H9 (cell line): ENCODE results near the gene RBM48. TPM values are rescaled to one million over a fixed set of nuclear protein-coding genes. Genes with fewer than 3 reads are reported as not detected.

ENCODE experiments used
- DNase-seq: peaks from one replicate; pipeline ENCODE4 v3.0.0-alpha.2; 2017
- H2AFZ ChIP-seq: one replicate; pipeline ENCODE4 v1.6.1; 2013; ENCODE audit warnings: mild to moderate bottlenecking, low read length, control low read depth, moderate library complexity
- H2AK5ac ChIP-seq: 2 replicates; pipeline ENCODE4 v1.6.1; 2013; ENCODE audit warnings: low read length, control low read depth, mixed read lengths; ENCODE audit not compliant: insufficient read length
- H2BK120ac ChIP-seq: one replicate; pipeline ENCODE4 v1.6.1; 2013; ENCODE audit warnings: low read depth, mild to moderate bottlenecking, low read length, control low read depth, inconsistent platforms; ENCODE audit not compliant: poor library complexity, severe bottlenecking
- H2BK12ac ChIP-seq: 2 replicates; pipeline ENCODE4 v1.6.1; 2013; ENCODE audit warnings: low read length, control low read depth, mixed read lengths, low read depth; ENCODE audit not compliant: insufficient read length
- H2BK15ac ChIP-seq: 2 replicates; pipeline ENCODE4 v1.6.1; 2013; ENCODE audit warnings: low read depth, low read length, control low read depth
- H2BK20ac ChIP-seq: one replicate; pipeline ENCODE4 v1.6.1; 2013; ENCODE audit warnings: low read depth, mild to moderate bottlenecking, low read length, control low read depth, inconsistent platforms; ENCODE audit not compliant: poor library complexity, severe bottlenecking
- H2BK5ac ChIP-seq: 2 replicates; pipeline ENCODE4 v1.6.1; 2013; ENCODE audit warnings: low read length, control low read depth, mixed read lengths; ENCODE audit not compliant: insufficient read length
- H3K14ac ChIP-seq: 2 replicates; pipeline ENCODE4 v1.6.1; 2013; ENCODE audit warnings: low read length, control low read depth; ENCODE audit not compliant: insufficient read depth
- H3K18ac ChIP-seq: 2 replicates; pipeline ENCODE4 v1.6.1; 2013; ENCODE audit warnings: low read depth, mild to moderate bottlenecking, mixed read lengths, low read length, control low read depth; ENCODE audit not compliant: insufficient read length
- H3K23ac ChIP-seq: 2 replicates; pipeline ENCODE4 v1.6.1; 2013; ENCODE audit warnings: low read length, control low read depth, mixed read lengths, low read depth; ENCODE audit not compliant: insufficient read length
- H3K23me2 ChIP-seq: 2 replicates; pipeline ENCODE4 v1.6.1; 2013; ENCODE audit warnings: low read depth, mild to moderate bottlenecking, mixed read lengths, low read length, control low read depth; ENCODE audit not compliant: insufficient read length, poor library complexity, severe bottlenecking
- H3K27ac ChIP-seq: 2 replicates; pipeline ENCODE4 v1.5.1; 2013; ENCODE audit warnings: low read length, control low read depth, mixed read lengths, low read depth; ENCODE audit not compliant: insufficient read length
- H3K27me3 ChIP-seq: 2 replicates; pipeline ENCODE4 v1.6.1; 2013; ENCODE audit warnings: low read length, control low read depth, inconsistent platforms; ENCODE audit not compliant: insufficient read depth
- H3K4ac ChIP-seq: 2 replicates; pipeline ENCODE4 v1.6.1; 2013; ENCODE audit warnings: low read depth, mild to moderate bottlenecking, control low read depth, inconsistent platforms, low read length, moderate library complexity
- H3K4me1 ChIP-seq: 2 replicates; pipeline ENCODE4 v1.6.1; 2013; ENCODE audit warnings: low read length, control low read depth, inconsistent platforms; ENCODE audit not compliant: insufficient read depth
- H3K4me2 ChIP-seq: 2 replicates; pipeline ENCODE4 v1.6.1; 2013; ENCODE audit warnings: low read length, control low read depth, mixed read lengths; ENCODE audit not compliant: insufficient read length, insufficient read depth
- H3K56ac ChIP-seq: 2 replicates; pipeline ENCODE4 v1.6.1; 2013; ENCODE audit warnings: low read depth, mild to moderate bottlenecking, mixed read lengths, low read length, control low read depth; ENCODE audit not compliant: insufficient read length
- H3K79me1 ChIP-seq: 2 replicates; pipeline ENCODE4 v1.6.1; 2013; ENCODE audit warnings: low read depth, mild to moderate bottlenecking, moderate library complexity, low read length, control low read depth, inconsistent platforms; ENCODE audit not compliant: insufficient read depth, poor library complexity, severe bottlenecking
- H3K79me2 ChIP-seq: 2 replicates; pipeline ENCODE4 v1.6.1; 2013; ENCODE audit warnings: low read length, control low read depth, inconsistent platforms; ENCODE audit not compliant: insufficient read depth
- H3K9ac ChIP-seq: 2 replicates; pipeline ENCODE4 v1.6.1; 2013; ENCODE audit warnings: low read length, control low read depth, mixed read lengths; ENCODE audit not compliant: insufficient read length; ENCODE audit errors: extremely low read depth
- H3K9me3 ChIP-seq: one replicate; pipeline ENCODE4 v1.6.1; 2013; ENCODE audit warnings: low read depth, low read length, inconsistent platforms; ENCODE audit not compliant: control insufficient read depth
- H3T11ph ChIP-seq: one replicate; pipeline ENCODE4 v1.6.1; 2013; ENCODE audit warnings: mild to moderate bottlenecking, low read length, control low read depth, inconsistent platforms
- H4K20me1 ChIP-seq: one replicate; pipeline ENCODE4 v1.6.1; 2013; ENCODE audit not compliant: control insufficient read depth, insufficient read length, insufficient read depth
- H4K5ac ChIP-seq: 2 replicates; pipeline ENCODE4 v1.6.1; 2013; ENCODE audit warnings: low read depth, mild to moderate bottlenecking, mixed read lengths, low read length, control low read depth; ENCODE audit not compliant: insufficient read length
- H4K8ac ChIP-seq: replicated peaks from 2 replicates; pipeline ENCODE4 v1.6.1; 2013; ENCODE audit warnings: low read length, control low read depth, mixed read lengths, low read depth; ENCODE audit not compliant: insufficient read length
- H4K91ac ChIP-seq: 2 replicates; pipeline ENCODE4 v1.6.1; 2013; ENCODE audit warnings: low read depth, mild to moderate bottlenecking, moderate library complexity, mixed read lengths, low read length, control low read depth; ENCODE audit not compliant: insufficient read length
- H3K27ac Mint-ChIP-seq, 3 experiments: 2 replicates in 2 of 3; 3 replicates in 1 of 3; pipeline ENCODE4 v1.8.0; 2020 to 2021; ENCODE audit warnings: mixed read lengths in 3 of 3, mild to moderate bottlenecking in 1 of 3, moderate library complexity in 1 of 3
- H3K27me3 Mint-ChIP-seq: 2 replicates; pipeline ENCODE4 v1.8.0; 2021; ENCODE audit warnings: low read depth, mild to moderate bottlenecking, moderate library complexity, mixed read lengths
- H3K36me3 Mint-ChIP-seq, 3 experiments: 2 replicates in 2 of 3; 3 replicates in 1 of 3; pipeline ENCODE4 v1.8.0; 2020 to 2021; ENCODE audit warnings: low read depth in 3 of 3, mixed read lengths in 3 of 3; ENCODE audit not compliant: insufficient read depth in 1 of 3
- H3K4me1 Mint-ChIP-seq, 2 experiments: 2 replicates each; pipeline ENCODE4 v1.8.0; 2020; ENCODE audit warnings: mixed read lengths in 2 of 2
- H3K4me3 Mint-ChIP-seq, 2 experiments: 2 replicates in 1 of 2; 3 replicates in 1 of 2; pipeline ENCODE4 v1.8.0; 2020 to 2021; ENCODE audit warnings: mild to moderate bottlenecking in 2 of 2, mixed read lengths in 2 of 2, moderate library complexity in 1 of 2
- H3K9me3 Mint-ChIP-seq, 2 experiments: 2 replicates in 1 of 2; 3 replicates in 1 of 2; pipeline ENCODE4 v1.8.0; 2020; ENCODE audit warnings: mild to moderate bottlenecking in 2 of 2, mixed read lengths in 2 of 2, moderate library complexity in 1 of 2
- WGBS: extraction: QIAGEN DNeasy Blood & Tissue Kit; methylation state at CpG from one replicate; pipeline ENCODE4 v1.1.7; 2013; ENCODE audit warnings: missing lambda C conversion rate, low lambda C conversion rate, mixed read lengths; ENCODE audit not compliant: insufficient read length; ENCODE audit errors: extremely low coverage; 5-methylcytosine and 5-hydroxymethylcytosine counted together
- total RNA-seq: library from RNA; stranded (reverse); gene quantifications from 2 replicates; pipeline ENCODE4 v1.2.1, GENCODE V29; 2021
- TF ChIP-seq, protein P1 (sequence below): fragments of 200-600 bp; sonication (generic); conservative IDR thresholded peaks from 3 replicates; pipeline ENCODE4 v1.8.0; 2021; ENCODE audit warnings: antibody characterized with exemption, mild to moderate bottlenecking

RBM48 gene
- total RNA-seq, 1 experiment from 2014 or later = 12.5 TPM

DNA sequence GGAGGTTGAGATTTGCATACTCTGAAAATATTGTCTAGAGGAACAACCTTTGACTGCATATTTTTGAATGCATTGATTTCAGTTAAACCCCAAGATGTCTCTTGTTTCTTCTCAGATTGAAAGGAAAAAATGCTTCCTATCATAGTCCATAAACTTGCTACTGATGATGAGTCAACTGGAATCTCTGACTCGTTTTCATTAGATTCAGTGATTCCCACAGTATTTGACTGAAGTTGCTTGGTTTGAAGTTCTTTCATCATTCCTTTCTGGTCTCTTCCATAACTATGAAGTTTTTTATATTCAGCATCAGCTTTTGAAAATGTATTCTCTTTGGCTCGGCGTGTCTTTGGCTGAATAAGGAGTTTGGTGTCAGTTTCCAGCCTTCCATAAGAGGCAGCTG is 11.0 kb upstream of the RBM48 start:
- no peak overlapping the region for H3K14ac ChIP-seq
- H3K27ac ChIP-seq = no peak overlapping the region
- no peak overlapping the region for H2BK20ac ChIP-seq
- H3K9ac ChIP-seq = no peak overlapping the region
- no peak for DNase-seq
- H3K79me2 ChIP-seq = no peaks in the 10 kb centered on the region
- H2AK5ac ChIP-seq = no peak overlapping the region
- no peaks in the 10 kb centered on the region for H3K4me1 Mint-ChIP-seq
- no peak overlapping the region for H3K23ac ChIP-seq
- H4K20me1 ChIP-seq = peaks cover 4% of the 10 kb centered on the region
- no peak overlapping the region for H3T11ph ChIP-seq
- H3K4me1 ChIP-seq = no peaks in the 10 kb centered on the region
- peaks cover 2 to 27% (median 24%) of the 10 kb centered on the region in 3 experiments; a peak in 6 of 7 replicates for H3K36me3 Mint-ChIP-seq
- H3K9me3 Mint-ChIP-seq = no peaks in the 10 kb centered on the region
- H4K5ac ChIP-seq = no peak overlapping the region
- H3K9me3 ChIP-seq = no peaks in the 10 kb centered on the region
- WGBS = no CpG with 5 or more reads among the region's 3 CpGs
- H3K27me3 ChIP-seq = no peaks in the 10 kb centered on the region
- H3K18ac ChIP-seq = no peak overlapping the region
- no peak overlapping the region for H2BK12ac ChIP-seq
- no peak overlapping the region for H2AFZ ChIP-seq
- no peaks in the 10 kb centered on the region for H3K27me3 Mint-ChIP-seq
- no peak overlapping the region for H3K27ac Mint-ChIP-seq
- TF ChIP-seq, protein P1, sequence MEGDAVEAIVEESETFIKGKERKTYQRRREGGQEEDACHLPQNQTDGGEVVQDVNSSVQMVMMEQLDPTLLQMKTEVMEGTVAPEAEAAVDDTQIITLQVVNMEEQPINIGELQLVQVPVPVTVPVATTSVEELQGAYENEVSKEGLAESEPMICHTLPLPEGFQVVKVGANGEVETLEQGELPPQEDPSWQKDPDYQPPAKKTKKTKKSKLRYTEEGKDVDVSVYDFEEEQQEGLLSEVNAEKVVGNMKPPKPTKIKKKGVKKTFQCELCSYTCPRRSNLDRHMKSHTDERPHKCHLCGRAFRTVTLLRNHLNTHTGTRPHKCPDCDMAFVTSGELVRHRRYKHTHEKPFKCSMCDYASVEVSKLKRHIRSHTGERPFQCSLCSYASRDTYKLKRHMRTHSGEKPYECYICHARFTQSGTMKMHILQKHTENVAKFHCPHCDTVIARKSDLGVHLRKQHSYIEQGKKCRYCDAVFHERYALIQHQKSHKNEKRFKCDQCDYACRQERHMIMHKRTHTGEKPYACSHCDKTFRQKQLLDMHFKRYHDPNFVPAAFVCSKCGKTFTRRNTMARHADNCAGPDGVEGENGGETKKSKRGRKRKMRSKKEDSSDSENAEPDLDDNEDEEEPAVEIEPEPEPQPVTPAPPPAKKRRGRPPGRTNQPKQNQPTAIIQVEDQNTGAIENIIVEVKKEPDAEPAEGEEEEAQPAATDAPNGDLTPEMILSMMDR = no peak
- no peaks in the 10 kb centered on the region for H3K79me1 ChIP-seq
- no peak overlapping the region for H3K4ac ChIP-seq
- H2BK120ac ChIP-seq = no peak overlapping the region
- H3K4me2 ChIP-seq = no peak overlapping the region
- H3K23me2 ChIP-seq = no peaks in the 10 kb centered on the region
- H2BK15ac ChIP-seq = no peak overlapping the region
- H2BK5ac ChIP-seq = no peak overlapping the region
- H3K56ac ChIP-seq = no peak overlapping the region
- H4K8ac ChIP-seq = no peak overlapping the region
- H3K4me3 Mint-ChIP-seq = no peak overlapping the region
- no peak overlapping the region for H4K91ac ChIP-seq
